HCT116 (cell line): Measurements from ENCODE around the gene MED13L.

ENCODE experiments used
- CEBPB ChIP-seq: IDR thresholded peaks from 2 replicates; pipeline ENCODE4 v1.6.1; 2012; ENCODE audit warnings: low read depth
- EGR1 ChIP-seq: IDR thresholded peaks from 2 replicates; pipeline ENCODE4 v1.6.1; 2012; ENCODE audit warnings: low read depth
- EZH2 ChIP-seq: fragments of 200-600 bp; sonication (generic); IDR thresholded peaks from 2 replicates; pipeline ENCODE4 v1.6.1; 2017; ENCODE audit warnings: antibody characterized with exemption, mixed run types
- EZH2phosphoT487 ChIP-seq: fragments of 200-600 bp; IDR thresholded peaks from 2 replicates; pipeline ENCODE4 v1.6.1; 2018; ENCODE audit warnings: antibody characterized with exemption, borderline replicate concordance
- FOSL1 ChIP-seq: IDR thresholded peaks from 2 replicates; pipeline ENCODE4 v1.6.1; 2012; ENCODE audit warnings: low read depth
- POLR2A ChIP-seq: IDR thresholded peaks from 2 replicates; pipeline ENCODE4 v1.7.0; 2011; ENCODE audit warnings: borderline replicate concordance; ENCODE audit not compliant: insufficient read depth, insufficient read length; ENCODE audit errors: extremely low read depth
- POLR2AphosphoS5 ChIP-seq: IDR thresholded peaks from 2 replicates; pipeline ENCODE4 v1.6.1; 2011; ENCODE audit warnings: mild to moderate bottlenecking, low read depth, low read length, moderate library complexity
- TF ChIP-seq, protein P1 (sequence below), 3 experiments: fragments of 200-600 bp in 1 of 3; sonication (generic) in 1 of 3; IDR thresholded peaks in 2 of 3; conservative IDR thresholded peaks in 1 of 3; 2 replicates each; pipeline ENCODE4 v1.5.1; 2012 to 2017; ENCODE audit warnings: low read depth in 2 of 3, low read length in 2 of 3, antibody characterized with exemption in 1 of 3, borderline replicate concordance in 1 of 3, control low read depth in 1 of 3, mild to moderate bottlenecking in 1 of 3, mixed read lengths in 1 of 3, mixed run types in 1 of 3, moderate library complexity in 1 of 3; ENCODE audit not compliant: insufficient read depth in 1 of 3
- TF ChIP-seq, protein P2 (sequence below): IDR thresholded peaks from 2 replicates; pipeline ENCODE4 v1.6.1; 2012; ENCODE audit warnings: low read depth
- TF ChIP-seq, protein P3 (sequence below): IDR thresholded peaks from 2 replicates; pipeline ENCODE4 v1.6.1; 2012
- TF ChIP-seq, protein P4 (sequence below): IDR thresholded peaks from 2 replicates; pipeline ENCODE4 v1.6.1; 2011; ENCODE audit warnings: mild to moderate bottlenecking, low read length, moderate library complexity; ENCODE audit not compliant: insufficient replicate concordance; ENCODE audit errors: extremely low read depth

DNA sequence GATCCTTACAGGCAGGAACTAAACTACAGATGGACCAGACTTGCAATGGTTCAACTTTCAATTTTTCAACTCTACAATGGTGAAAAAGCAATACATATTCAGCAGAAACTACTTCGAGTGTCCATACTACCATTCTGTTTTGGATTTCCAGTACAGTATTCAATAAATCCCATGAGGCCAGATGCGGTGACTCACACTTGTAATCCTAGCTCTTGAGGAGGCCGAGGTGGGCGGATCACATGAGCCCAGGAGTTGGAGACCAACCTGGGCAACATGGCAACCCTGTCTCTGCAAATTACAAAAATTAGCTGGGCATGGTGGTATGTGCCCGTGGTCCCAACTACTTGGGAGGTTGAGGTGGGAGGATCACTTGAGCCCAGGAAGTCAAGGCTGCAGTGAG lies 336.1 kb downstream of the MED13L start:
- TF ChIP-seq CEBPB = no peak
- no peak for TF ChIP-seq FOSL1
- TF ChIP-seq, protein P1, sequence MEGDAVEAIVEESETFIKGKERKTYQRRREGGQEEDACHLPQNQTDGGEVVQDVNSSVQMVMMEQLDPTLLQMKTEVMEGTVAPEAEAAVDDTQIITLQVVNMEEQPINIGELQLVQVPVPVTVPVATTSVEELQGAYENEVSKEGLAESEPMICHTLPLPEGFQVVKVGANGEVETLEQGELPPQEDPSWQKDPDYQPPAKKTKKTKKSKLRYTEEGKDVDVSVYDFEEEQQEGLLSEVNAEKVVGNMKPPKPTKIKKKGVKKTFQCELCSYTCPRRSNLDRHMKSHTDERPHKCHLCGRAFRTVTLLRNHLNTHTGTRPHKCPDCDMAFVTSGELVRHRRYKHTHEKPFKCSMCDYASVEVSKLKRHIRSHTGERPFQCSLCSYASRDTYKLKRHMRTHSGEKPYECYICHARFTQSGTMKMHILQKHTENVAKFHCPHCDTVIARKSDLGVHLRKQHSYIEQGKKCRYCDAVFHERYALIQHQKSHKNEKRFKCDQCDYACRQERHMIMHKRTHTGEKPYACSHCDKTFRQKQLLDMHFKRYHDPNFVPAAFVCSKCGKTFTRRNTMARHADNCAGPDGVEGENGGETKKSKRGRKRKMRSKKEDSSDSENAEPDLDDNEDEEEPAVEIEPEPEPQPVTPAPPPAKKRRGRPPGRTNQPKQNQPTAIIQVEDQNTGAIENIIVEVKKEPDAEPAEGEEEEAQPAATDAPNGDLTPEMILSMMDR (IDR thresholded peaks at IDR 0.05 in 2 of 3, conservative IDR thresholded peaks at IDR 0.05 in 1 of 3; ENCODE audit: borderline replicate concordance in 1 of 3, insufficient read depth in 1 of 3, low read depth in 2 of 3, low read length in 2 of 3) = no peak
- no peak for TF ChIP-seq POLR2A
- no peak for TF ChIP-seq EZH2
- no peak for TF ChIP-seq POLR2AphosphoS5
- peak; percentile 84 for TF ChIP-seq EGR1
- TF ChIP-seq, protein P2, sequence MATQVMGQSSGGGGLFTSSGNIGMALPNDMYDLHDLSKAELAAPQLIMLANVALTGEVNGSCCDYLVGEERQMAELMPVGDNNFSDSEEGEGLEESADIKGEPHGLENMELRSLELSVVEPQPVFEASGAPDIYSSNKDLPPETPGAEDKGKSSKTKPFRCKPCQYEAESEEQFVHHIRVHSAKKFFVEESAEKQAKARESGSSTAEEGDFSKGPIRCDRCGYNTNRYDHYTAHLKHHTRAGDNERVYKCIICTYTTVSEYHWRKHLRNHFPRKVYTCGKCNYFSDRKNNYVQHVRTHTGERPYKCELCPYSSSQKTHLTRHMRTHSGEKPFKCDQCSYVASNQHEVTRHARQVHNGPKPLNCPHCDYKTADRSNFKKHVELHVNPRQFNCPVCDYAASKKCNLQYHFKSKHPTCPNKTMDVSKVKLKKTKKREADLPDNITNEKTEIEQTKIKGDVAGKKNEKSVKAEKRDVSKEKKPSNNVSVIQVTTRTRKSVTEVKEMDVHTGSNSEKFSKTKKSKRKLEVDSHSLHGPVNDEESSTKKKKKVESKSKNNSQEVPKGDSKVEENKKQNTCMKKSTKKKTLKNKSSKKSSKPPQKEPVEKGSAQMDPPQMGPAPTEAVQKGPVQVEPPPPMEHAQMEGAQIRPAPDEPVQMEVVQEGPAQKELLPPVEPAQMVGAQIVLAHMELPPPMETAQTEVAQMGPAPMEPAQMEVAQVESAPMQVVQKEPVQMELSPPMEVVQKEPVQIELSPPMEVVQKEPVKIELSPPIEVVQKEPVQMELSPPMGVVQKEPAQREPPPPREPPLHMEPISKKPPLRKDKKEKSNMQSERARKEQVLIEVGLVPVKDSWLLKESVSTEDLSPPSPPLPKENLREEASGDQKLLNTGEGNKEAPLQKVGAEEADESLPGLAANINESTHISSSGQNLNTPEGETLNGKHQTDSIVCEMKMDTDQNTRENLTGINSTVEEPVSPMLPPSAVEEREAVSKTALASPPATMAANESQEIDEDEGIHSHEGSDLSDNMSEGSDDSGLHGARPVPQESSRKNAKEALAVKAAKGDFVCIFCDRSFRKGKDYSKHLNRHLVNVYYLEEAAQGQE = no peak
- TF ChIP-seq, protein P3, sequence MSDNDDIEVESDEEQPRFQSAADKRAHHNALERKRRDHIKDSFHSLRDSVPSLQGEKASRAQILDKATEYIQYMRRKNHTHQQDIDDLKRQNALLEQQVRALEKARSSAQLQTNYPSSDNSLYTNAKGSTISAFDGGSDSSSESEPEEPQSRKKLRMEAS = no peak
- TF ChIP-seq, protein P4, sequence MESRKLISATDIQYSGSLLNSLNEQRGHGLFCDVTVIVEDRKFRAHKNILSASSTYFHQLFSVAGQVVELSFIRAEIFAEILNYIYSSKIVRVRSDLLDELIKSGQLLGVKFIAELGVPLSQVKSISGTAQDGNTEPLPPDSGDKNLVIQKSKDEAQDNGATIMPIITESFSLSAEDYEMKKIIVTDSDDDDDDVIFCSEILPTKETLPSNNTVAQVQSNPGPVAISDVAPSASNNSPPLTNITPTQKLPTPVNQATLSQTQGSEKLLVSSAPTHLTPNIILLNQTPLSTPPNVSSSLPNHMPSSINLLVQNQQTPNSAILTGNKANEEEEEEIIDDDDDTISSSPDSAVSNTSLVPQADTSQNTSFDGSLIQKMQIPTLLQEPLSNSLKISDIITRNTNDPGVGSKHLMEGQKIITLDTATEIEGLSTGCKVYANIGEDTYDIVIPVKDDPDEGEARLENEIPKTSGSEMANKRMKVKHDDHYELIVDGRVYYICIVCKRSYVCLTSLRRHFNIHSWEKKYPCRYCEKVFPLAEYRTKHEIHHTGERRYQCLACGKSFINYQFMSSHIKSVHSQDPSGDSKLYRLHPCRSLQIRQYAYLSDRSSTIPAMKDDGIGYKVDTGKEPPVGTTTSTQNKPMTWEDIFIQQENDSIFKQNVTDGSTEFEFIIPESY = no peak
- TF ChIP-seq EZH2phosphoT487 = no peak
